ENCODE results near the gene LCE3E. TPM values are rescaled to one million over a fixed set of nuclear protein-coding genes. Genes with fewer than 3 reads are reported as not detected.

Gene LCE3E
- total and polyA plus RNA-seq, 2 of the 4 experiments (the other 2 are of a cell fraction) = not detected

GRCh38 chr1:152599934-152600333, 33.4 kb upstream of the LCE3E start, which contains the start of gene LCE3C:
TSS of gene LCE3C (plus strand) at chr1:152600234. CDS start at chr1:152600732, 498 bp downstream.
- Histone ChIP-seq H3K4ac (ENCODE audit: low read depth, low read length) (no peak within 1 kb of the TSS), H3K36me3 (ENCODE audit: control insufficient read depth, insufficient read depth, low read length) (no peaks in the 10 kb centered on the region), H3K27ac (ENCODE audit: insufficient read depth, low read length) (no peak within 1 kb of the TSS), H3K23ac (ENCODE audit: low read depth, low read length) (no peak within 1 kb of the TSS), H3K9ac (ENCODE audit: low read depth, low read length) (no peak within 1 kb of the TSS), H2BK15ac (ENCODE audit: low read depth, low read length) (no peak within 1 kb of the TSS), H2BK5ac (ENCODE audit: low read depth, low read length, poor library complexity, severe bottlenecking) (no peak within 1 kb of the TSS), H4K20me1 (ENCODE audit: insufficient read depth, low read length) (no peaks in the 10 kb centered on the region), H3K4me2 (ENCODE audit: low read depth, low read length) (no peak within 1 kb of the TSS), H3K27me3 (ENCODE audit: control insufficient read depth, insufficient read depth, low read length) (no peaks in the 10 kb centered on the region), H3K14ac (replicated peaks; ENCODE audit: low read depth, low read length) (no peak within 1 kb of the TSS), H3K18ac (ENCODE audit: low read depth, low read length) (no peak within 1 kb of the TSS), H3K9me3 (ENCODE audit: control insufficient read depth, insufficient read depth, low read length) (no peaks in the 10 kb centered on the region), H2AK5ac (ENCODE audit: low read depth, low read length) (no peak within 1 kb of the TSS), H3K4me1 (ENCODE audit: control insufficient read depth, insufficient read depth, low read length) (no peaks in the 10 kb centered on the region), H3K79me1 (ENCODE audit: low read depth in 1 of 2, low read length in 2 of 2) (no peaks in the 10 kb centered on the region), H3K4me3 (ENCODE audit: insufficient read depth, low read depth, low read length) (no peak within 1 kb of the TSS), H2AFZ (replicated peaks; ENCODE audit: low read length, poor library complexity) (no peak within 1 kb of the TSS), H2BK120ac (ENCODE audit: low read depth, low read length) (no peak within 1 kb of the TSS), H2AK9ac (replicated peaks; ENCODE audit: low read depth, low read length, poor library complexity) (no peak within 1 kb of the TSS), H3K56ac (ENCODE audit: extremely low read depth, insufficient read depth, low read length) (no peak within 1 kb of the TSS), H4K8ac (ENCODE audit: low read depth in 2 of 2, low read length in 2 of 2) (no peak within 1 kb of the TSS), H4K5ac (ENCODE audit: low read depth, low read length) (no peak within 1 kb of the TSS), H2BK20ac (ENCODE audit: low read depth, low read length) (no peak within 1 kb of the TSS), H3K9me1 (ENCODE audit: insufficient read depth, low read length) (no peaks in the 10 kb centered on the region), H4K91ac (ENCODE audit: insufficient read depth, low read depth, low read length) (no peak within 1 kb of the TSS)
- BruUV-seq (replicated peaks) = no TSS peak
- in situ Hi-C loops (cut with MboI; ENCODE audit: low sequenced_read_pairs) (no loop called here), dilution Hi-C loops (cut with HindIII; ENCODE audit: low sequenced_read_pairs, unreplicated experiment) (no loop called here), intact Hi-C loops (cut with micrococcal nuclease) (no loop called here)
- no CpG with 5 or more reads among the region's 4 CpGs for WGBS, 2 experiments (ENCODE audit: extremely low coverage in 2 of 2, insufficient read length in 1 of 2)
- POLR2A ChIA-PET (ENCODE audit: unreplicated experiment) = no interaction called here
- ATAC-seq (ENCODE audit: low read depth) = no peak
- DNase-seq = no peak
- TF ChIP-seq, protein P1, sequence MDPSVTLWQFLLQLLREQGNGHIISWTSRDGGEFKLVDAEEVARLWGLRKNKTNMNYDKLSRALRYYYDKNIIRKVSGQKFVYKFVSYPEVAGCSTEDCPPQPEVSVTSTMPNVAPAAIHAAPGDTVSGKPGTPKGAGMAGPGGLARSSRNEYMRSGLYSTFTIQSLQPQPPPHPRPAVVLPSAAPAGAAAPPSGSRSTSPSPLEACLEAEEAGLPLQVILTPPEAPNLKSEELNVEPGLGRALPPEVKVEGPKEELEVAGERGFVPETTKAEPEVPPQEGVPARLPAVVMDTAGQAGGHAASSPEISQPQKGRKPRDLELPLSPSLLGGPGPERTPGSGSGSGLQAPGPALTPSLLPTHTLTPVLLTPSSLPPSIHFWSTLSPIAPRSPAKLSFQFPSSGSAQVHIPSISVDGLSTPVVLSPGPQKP (IDR thresholded peaks at IDR 0.05; ENCODE audit: borderline replicate concordance, low read depth, low read length) = no peak
- CTCF ChIA-PET = no interaction called here

Data from IMR-90 (cell line).